Lower lobe of right lung (tissue), 2 donors: ENCODE data around the gene KRTAP13-4. TPM values are rescaled to one million over a fixed set of nuclear protein-coding genes. Genes with fewer than 3 reads are reported as not detected.
A peak's percentile ranks its signal among the peaks of the same experiment; 100 is the strongest.

Source experiments
- ATAC-seq, 2 donors: fragments of 200-7000 bp; cut with Tn5 transposase; one replicate each; pipeline ENCODE4 v1.9.1; 2020 to 2022; ENCODE audit warnings: mild to moderate bottlenecking in 2 of 2, moderate library complexity in 2 of 2
- DNase-seq: peaks from one replicate; pipeline ENCODE4 v3.0.0-alpha.2; 2020
- H3K27ac ChIP-seq: fragments of 200-600 bp; one replicate; pipeline ENCODE4 v1.8.0; 2022
- H3K27me3 ChIP-seq: fragments of 200-600 bp; one replicate; pipeline ENCODE4 v1.8.0; 2022; ENCODE audit warnings: low read depth
- H3K36me3 ChIP-seq: fragments of 200-600 bp; one replicate; pipeline ENCODE4 v1.8.0; 2022; ENCODE audit warnings: mild to moderate bottlenecking
- H3K4me1 ChIP-seq: fragments of 200-600 bp; one replicate; pipeline ENCODE4 v1.8.0; 2022
- H3K4me3 ChIP-seq: fragments of 200-600 bp; one replicate; pipeline ENCODE4 v1.8.0; 2022; ENCODE audit warnings: mild to moderate bottlenecking
- H3K9me3 ChIP-seq: fragments of 200-600 bp; one replicate; pipeline ENCODE4 v1.8.0; 2022
- CTCF ChIP-seq: fragments of 200-600 bp; IDR thresholded peaks from one replicate; pipeline ENCODE4 v1.8.0; 2022; ENCODE audit warnings: antibody characterized with exemption, mild to moderate bottlenecking
- intact Hi-C: fragments of 100-400 bp; cut with DNase I; formaldehyde crosslinking; loops from one replicate; pipeline ENCODE4 v1.11.0; 2022
- long read RNA-seq: library from polyadenylated mRNA; unstranded; transcript quantifications from one replicate; pipeline ENCODE4 v2.0.0, GENCODE V29; 2021
- total RNA-seq: library from RNA; stranded (reverse); fragmentation: NEBNext Ultra II Directional; extraction: Animal tissue kit (Norgen Biotek cat#: 25700); gene quantifications from one replicate; pipeline ENCODE4 v1.2.1, GENCODE V29; 2021
- donor health status: DM: no; HTN: yes; CAD: no; lungs with severe emphysema.

KRTAP13-4 gene, protein sequence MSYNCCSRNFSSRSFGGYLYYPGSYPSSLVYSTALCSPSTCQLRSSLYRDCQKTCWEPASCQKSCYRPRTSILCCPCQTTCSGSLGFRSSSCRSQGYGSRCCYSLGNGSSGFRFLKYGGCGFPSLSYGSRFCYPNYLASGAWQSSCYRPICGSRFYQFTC
- not detected for total RNA-seq
- long read RNA-seq = 0 reads

DNA sequence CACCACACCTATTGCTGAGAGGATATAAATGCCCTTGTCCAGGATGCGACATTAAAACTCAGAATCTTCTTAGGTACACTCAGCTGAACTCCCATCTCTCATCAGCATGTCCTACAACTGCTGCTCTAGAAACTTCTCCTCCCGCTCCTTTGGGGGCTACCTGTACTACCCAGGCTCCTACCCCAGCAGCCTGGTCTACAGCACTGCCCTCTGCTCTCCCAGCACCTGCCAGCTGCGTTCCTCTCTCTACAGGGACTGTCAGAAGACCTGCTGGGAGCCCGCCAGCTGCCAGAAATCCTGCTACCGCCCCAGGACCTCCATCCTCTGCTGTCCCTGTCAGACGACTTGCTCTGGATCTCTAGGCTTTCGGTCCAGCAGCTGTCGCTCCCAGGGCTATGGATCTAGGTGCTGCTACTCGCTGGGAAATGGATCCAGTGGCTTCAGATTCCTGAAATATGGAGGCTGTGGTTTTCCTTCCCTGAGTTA lies at the start of gene KRTAP13-4:
Gene KRTAP13-4 (plus strand): TSS at position 51 of the 486 bp plus-strand sequence. CDS start 56 bp downstream, at position 107.
- Histone ChIP-seq H3K36me3 (no peaks in the 10 kb centered on the region), H3K27ac (no peak within 1 kb of the TSS), H3K27me3 (no peaks in the 10 kb centered on the region), H3K4me3 (no peak within 1 kb of the TSS), H3K4me1 (no peaks in the 10 kb centered on the region), H3K9me3 (no peaks in the 10 kb centered on the region)
- no peak for ATAC-seq
- DNase-seq = no peak
- TF ChIP-seq CTCF = no peak
- intact Hi-C loops = no loop called here

GRCh38 chr21:30382201-30382600 lies 47.8 kb upstream of the KRTAP13-4 start:
- ATAC-seq = no peak
- no peak for TF ChIP-seq CTCF
- intact Hi-C loops = no loop called here

GRCh38 chr21:30391492-30392025 lies 38.5 kb upstream of the KRTAP13-4 start:
- peaks cover 5% of the 10 kb centered on the region for H3K9me3 ChIP-seq
- no peak for ATAC-seq
- H3K36me3 ChIP-seq = no peaks in the 10 kb centered on the region
- no peak for TF ChIP-seq CTCF
- no peak overlapping the region for H3K4me3 ChIP-seq
- intact Hi-C loops = no loop called here
- H3K4me1 ChIP-seq = no peaks in the 10 kb centered on the region
- H3K27ac ChIP-seq = no peak overlapping the region
- no peak for DNase-seq
- no peaks in the 10 kb centered on the region for H3K27me3 ChIP-seq

More at GRCh38 chr21:30382201-30382600, 47.8 kb upstream of the KRTAP13-4 start:
- no peaks in the 10 kb centered on the region for H3K9me3 ChIP-seq
- no peaks in the 10 kb centered on the region for H3K4me1 ChIP-seq
- H3K4me3 ChIP-seq = no peak overlapping the region
- H3K36me3 ChIP-seq = no peaks in the 10 kb centered on the region
- DNase-seq = no peak
- no peaks in the 10 kb centered on the region for H3K27me3 ChIP-seq
- no peak overlapping the region for H3K27ac ChIP-seq

DNA sequence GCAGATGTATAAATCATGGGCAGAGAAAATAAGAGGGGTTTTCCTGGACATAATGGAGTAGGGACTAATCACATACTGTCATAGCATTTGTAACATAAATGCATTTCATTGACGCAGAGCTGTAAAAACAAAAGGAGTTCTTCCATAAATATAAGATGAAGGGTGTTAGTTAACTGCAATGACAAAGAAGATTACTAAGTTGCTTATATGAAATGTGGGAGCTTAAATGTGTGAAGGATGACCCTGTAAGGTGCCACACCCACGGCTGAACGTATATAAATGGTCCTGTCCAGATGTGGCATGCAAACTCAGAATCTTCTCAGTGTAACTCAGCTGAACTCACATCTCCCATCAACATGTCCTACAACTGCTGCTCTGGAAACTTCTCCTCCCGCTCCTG lies 34.3 kb upstream of the KRTAP13-4 start, which contains the start of gene KRTAP13-1:
Gene KRTAP13-1 (plus strand): TSS at position 301 of the 400 bp plus-strand sequence. CDS start 56 bp downstream, at position 357.
- intact Hi-C loops = no loop called here
- Histone ChIP-seq H3K9me3 (peaks cover 3% of the 10 kb centered on the region), H3K36me3 (no peaks in the 10 kb centered on the region), H3K4me1 (no peaks in the 10 kb centered on the region), H3K27ac (no peak within 1 kb of the TSS), H3K27me3 (no peaks in the 10 kb centered on the region), H3K4me3 (no peak within 1 kb of the TSS)
- DNase-seq (no peak), ATAC-seq (no peak)
- no peak for TF ChIP-seq CTCF

GRCh38 chr21:30408782-30409494 lies 21.1 kb upstream of the KRTAP13-4 start:
- DNase-seq (peak; percentile 69), ATAC-seq (peak; percentile 95 to 96)
- Histone ChIP-seq H3K4me1 (no peaks in the 10 kb centered on the region), H3K9me3 (no peaks in the 10 kb centered on the region), H3K4me3 (no peak overlapping the region), H3K27me3 (no peaks in the 10 kb centered on the region), H3K36me3 (no peaks in the 10 kb centered on the region), H3K27ac (no peak overlapping the region)
- TF ChIP-seq CTCF = peak; percentile 44
- intact Hi-C loops = no loop called here
